ENCODE data around the gene SRSF5. TPM values are rescaled to one million over a fixed set of nuclear protein-coding genes. Genes with fewer than 3 reads are reported as not detected.

Gene SRSF5
- total RNA-seq, 6 donors from 2014 or later = 238 to 1,033 (median 288) TPM

- H3K4me1 ChIP-seq = no peaks in the 10 kb centered on the region
Measured at GRCh38 chr14:69789118-69789640, 22.2 kb downstream of the SRSF5 start.

GRCh38 chr14:69792887-69793421 is 26.0 kb downstream of the SRSF5 start:
- Histone ChIP-seq H3K36me3 (no peaks in the 10 kb centered on the region), H3K27ac (no peak overlapping the region), H3K9me3 (no peaks in the 10 kb centered on the region), H3K27me3 (no peaks in the 10 kb centered on the region), H3K4me1 (peaks cover 0 to 13% (median 4%) of the 10 kb centered on the region in 4 donors), H3K4me3 (no peak overlapping the region)
- DNase-seq (no peak), ATAC-seq (ENCODE audit: low FRiP score in 2 of 2) (no peak)
- TF ChIP-seq POLR2A (IDR thresholded peaks at IDR 0.05) = no peak
- TF ChIP-seq CTCF (IDR thresholded peaks at IDR 0.05) = no peak
- no peak for TF ChIP-seq EP300 (IDR thresholded peaks at IDR 0.05)
- TF ChIP-seq POLR2AphosphoS5 (IDR thresholded peaks at IDR 0.05) = no peak
- WGBS, 2 donors = 88 to 92% methylated on average over 7 of the region's 7 CpGs

More at GRCh38 chr14:69789118-69789640, 22.2 kb downstream of the SRSF5 start:
- H3K36me3 ChIP-seq = peaks cover 0 to 6% (median 0%) of the 10 kb centered on the region in 4 donors
- TF ChIP-seq CTCF (IDR thresholded peaks at IDR 0.05) (no peak), EP300 (IDR thresholded peaks at IDR 0.05) (no peak), POLR2A (IDR thresholded peaks at IDR 0.05) (no peak), POLR2AphosphoS5 (IDR thresholded peaks at IDR 0.05) (no peak)
- ATAC-seq (ENCODE audit: low FRiP score in 2 of 2) (no peak), DNase-seq (no peak)
- H3K27ac ChIP-seq = no peak overlapping the region
- H3K27me3 ChIP-seq = no peaks in the 10 kb centered on the region
- H3K4me3 ChIP-seq = no peak overlapping the region
- no peaks in the 10 kb centered on the region for H3K9me3 ChIP-seq

- WGBS, 2 donors = 82 to 90% methylated on average over 3 of the region's 3 CpGs
- H3K27me3 ChIP-seq = no peaks in the 10 kb centered on the region
- H3K4me1 ChIP-seq = peaks cover 0 to 15% (median 4%) of the 10 kb centered on the region in 4 donors
- no peaks in the 10 kb centered on the region for H3K9me3 ChIP-seq
- no peaks in the 10 kb centered on the region for H3K36me3 ChIP-seq
- ATAC-seq (ENCODE audit: low FRiP score in 2 of 2) (no peak), DNase-seq (no peak)
- H3K27ac ChIP-seq = no peak overlapping the region
- TF ChIP-seq POLR2A (IDR thresholded peaks at IDR 0.05) (no peak), CTCF (IDR thresholded peaks at IDR 0.05) (no peak), EP300 (IDR thresholded peaks at IDR 0.05) (no peak), POLR2AphosphoS5 (IDR thresholded peaks at IDR 0.05) (no peak)
- no peak overlapping the region for H3K4me3 ChIP-seq
Measured at GRCh38 chr14:69794791-69795190, 27.8 kb downstream of the SRSF5 start.

GRCh38 chr14:69795691-69796090 is 28.7 kb downstream of the SRSF5 start:
- 67 to 75% methylated on average over 3 to 4 of the region's 4 CpGs for WGBS, 2 donors
- peaks cover 0 to 15% (median 4%) of the 10 kb centered on the region in 4 donors for H3K4me1 ChIP-seq
- H3K4me3 ChIP-seq = no peak overlapping the region

More at GRCh38 chr14:69795691-69796090, 28.7 kb downstream of the SRSF5 start:
- Histone ChIP-seq H3K9me3 (no peaks in the 10 kb centered on the region), H3K27ac (no peak overlapping the region), H3K36me3 (no peaks in the 10 kb centered on the region), H3K27me3 (no peaks in the 10 kb centered on the region)
- TF ChIP-seq EP300 (IDR thresholded peaks at IDR 0.05) (no peak), POLR2AphosphoS5 (IDR thresholded peaks at IDR 0.05) (no peak), POLR2A (IDR thresholded peaks at IDR 0.05) (no peak), CTCF (IDR thresholded peaks at IDR 0.05) (no peak)
- no peak for ATAC-seq (ENCODE audit: low FRiP score in 2 of 2)
- no peak for DNase-seq
